Inferior parietal cortex (tissue), 1 donor: ENCODE measurements around the gene TBXAS1.

Source experiments
- DNase-seq: peaks from one replicate; pipeline ENCODE4 v3.0.0-alpha.2; 2016; ENCODE audit errors: extremely low spot score

TBXAS1 gene

DNA sequence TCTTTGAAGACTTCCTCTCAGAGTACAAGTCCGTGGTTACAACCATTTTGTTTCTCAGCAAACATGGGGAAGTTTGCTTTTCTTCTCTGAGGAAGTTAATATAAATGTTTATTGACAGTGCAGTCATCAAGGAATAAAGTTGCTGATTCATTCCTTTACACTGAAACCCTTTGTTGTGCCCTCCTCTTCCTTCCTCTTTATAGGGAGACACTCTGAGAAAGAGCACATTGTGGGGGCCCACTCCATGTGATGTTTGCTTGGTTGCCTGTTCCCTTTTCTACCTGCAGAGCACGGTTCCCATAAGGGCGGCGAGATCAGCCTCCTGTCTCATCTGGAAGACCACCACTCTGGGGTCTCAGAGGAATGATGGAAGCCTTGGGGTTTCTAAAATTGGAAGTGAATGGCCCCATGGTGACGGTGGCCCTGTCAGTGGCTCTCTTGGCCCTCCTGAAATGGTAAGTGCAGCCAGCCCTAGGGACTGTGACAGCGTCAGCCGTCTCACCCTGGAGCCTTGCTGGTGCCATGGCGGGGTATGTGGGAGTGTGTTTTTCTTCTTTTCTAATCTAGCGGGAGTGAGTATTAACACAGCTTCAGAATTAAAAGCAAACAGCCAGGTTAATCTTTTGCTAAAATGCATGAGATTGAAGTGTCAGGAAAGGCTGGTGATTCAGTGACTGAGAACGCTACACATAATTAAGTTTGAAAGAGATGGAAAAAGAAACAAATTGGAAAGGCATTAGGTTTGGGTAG is at the start of gene TBXAS1:
Gene TBXAS1, plus strand, starts transcription at position 240 of the 750 bp plus-strand sequence. Its CDS starts 127 bp downstream, at position 367.
- DNase-seq = peak; percentile 16

DNA sequence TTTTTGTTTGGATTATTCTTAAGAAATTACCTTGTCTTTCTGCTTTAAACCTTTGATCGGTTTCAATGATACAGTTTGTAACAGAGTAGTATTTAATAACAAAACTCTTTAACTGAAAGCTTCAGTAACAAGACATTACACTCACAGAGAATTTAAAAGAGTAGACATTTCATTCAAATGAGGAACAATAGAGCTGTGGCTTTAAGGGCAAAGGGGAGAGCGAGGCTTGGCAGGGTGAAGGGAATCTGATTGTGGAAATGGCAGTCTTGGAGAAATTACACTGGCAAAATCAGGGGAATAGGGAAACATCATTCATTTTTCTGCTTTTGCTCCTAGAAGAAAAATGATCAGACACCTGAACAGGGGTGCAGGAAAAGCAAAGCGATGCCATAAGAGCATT is 46.1 kb upstream of the TBXAS1 start:
- DNase-seq = no peak

DNA sequence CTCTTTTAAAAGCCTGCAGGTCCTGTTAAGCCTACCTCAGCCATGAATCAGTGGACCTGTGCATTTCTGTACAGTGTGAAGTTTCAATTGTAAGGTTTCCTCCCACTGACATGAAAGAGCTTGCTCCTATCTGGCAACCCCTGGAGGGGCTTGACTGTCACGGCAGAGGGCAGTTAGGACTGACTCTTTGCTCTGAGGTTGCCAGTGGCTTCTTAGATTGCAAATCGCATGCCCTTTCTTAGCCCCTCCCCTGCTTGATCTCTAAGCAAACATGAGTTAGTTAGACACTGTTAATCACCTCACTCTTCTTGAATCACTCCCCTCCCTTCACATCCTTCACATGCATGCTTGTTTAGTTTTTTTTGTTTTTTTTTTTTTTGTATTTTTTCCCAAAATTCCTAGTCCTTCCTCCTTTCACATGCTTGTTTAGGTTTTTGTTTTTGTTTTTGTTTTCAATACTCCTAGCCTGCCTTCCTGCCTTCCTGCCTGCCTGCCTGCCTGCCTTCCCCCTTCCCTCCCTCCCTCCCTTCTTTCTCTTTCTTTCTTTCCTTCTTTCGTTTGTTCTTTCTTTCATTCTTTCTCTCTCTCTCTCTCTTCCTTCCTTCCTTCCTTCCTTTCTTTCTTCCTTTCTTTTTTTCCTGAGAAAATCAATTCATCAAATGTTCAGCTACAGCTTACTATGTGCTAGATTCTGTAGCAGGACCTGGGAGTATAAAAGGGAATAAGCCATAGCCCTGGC is 45.2 kb upstream of the TBXAS1 start:
- no peak for DNase-seq

DNA sequence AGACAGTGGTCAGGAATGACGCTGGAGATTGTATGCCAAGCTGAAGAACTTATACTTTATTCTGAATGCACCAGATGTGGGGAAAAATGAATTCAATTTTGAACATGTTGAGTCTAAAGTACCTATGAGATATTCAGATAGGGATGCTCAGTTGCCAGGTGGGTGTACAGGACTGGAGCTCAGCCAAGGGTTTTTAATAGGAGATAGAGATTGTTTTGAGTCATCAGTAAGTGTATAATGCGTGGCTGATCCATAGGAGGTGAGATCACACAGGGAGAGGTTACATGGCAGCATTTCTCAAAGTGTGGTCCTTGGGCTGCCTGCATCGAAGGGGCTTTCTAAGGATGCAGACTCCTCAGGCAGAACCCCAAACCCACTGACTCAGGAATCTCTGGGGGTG is 44.4 kb upstream of the TBXAS1 start:
- DNase-seq = no peak

DNA sequence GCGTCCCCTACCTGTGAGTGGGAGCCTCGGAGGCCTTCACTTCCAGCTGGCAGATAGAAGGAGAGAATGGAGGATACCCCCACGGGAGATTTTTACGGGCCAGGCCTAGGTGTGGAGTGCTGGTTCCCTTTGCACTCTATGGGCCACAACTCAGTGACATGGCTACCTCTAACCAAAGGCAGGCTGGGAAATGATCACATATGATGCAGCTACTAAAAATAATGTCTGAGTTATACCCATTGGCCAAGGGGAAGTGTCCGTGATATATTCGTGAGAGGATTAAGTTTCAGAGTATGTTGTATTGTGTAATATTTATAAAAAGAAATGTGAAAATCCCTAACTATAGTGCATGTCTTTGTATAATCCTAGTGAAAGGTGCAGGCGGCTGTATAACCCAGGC is 37.7 kb upstream of the TBXAS1 start:
- DNase-seq = no peak

DNA sequence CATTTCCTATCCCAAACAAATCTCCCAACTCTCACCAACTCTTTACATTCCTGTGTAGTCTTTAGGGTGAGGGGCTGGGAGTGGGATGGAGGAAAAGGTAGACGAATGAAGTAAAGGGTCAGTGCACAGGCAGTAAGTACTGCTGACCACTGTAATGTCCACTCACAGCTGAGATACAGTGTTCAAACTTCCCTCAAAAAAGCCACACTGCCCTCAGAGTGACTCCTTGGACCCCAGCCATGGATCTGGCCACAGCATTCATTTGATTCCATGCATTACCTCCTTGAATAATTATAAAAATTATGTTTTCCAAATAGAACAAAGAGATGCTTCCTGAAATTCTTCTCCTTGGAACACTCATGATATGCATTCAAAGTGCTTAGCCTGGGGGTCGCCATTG is 31.5 kb upstream of the TBXAS1 start:
- no peak for DNase-seq

DNA sequence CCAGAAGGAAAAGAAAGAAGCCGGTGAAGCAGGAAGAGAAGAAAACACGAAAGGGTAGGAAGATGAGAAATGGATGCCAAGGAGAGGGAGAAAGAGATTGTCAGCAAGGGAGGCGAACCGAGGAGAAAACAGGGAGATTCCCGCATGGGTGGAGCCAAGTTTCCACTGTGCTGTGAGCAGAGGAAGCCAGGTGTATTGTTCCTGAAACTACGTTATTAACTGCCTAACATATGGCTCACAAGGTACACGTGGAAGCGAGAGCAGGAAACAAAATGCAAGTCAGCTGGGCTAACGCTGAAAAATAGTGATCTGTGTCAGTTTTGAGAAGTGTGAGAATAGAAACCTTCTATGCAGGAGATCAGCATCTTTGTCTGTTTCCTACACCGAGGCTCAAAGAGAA is 30.8 kb upstream of the TBXAS1 start:
- DNase-seq = no peak

DNA sequence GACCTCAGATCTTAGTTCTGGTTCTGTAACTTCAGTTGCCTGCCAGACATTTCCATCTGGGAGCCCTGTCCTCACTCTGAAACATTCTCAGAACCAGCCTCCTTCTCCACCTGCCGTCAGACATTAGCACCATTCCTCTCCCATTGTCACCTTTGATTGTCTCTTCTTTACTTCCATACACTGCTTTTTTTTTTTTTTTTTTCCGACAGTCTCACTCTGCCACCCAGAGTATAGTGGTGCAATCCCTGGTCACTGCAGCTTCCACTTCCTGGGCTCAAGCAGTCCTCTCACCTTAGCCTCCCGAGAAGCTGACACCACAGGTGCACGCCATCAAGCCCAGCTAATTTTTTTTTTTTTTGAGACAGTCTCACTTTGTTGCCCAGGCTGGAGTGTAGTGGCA is 30.2 kb upstream of the TBXAS1 start:
- no peak for DNase-seq

DNA sequence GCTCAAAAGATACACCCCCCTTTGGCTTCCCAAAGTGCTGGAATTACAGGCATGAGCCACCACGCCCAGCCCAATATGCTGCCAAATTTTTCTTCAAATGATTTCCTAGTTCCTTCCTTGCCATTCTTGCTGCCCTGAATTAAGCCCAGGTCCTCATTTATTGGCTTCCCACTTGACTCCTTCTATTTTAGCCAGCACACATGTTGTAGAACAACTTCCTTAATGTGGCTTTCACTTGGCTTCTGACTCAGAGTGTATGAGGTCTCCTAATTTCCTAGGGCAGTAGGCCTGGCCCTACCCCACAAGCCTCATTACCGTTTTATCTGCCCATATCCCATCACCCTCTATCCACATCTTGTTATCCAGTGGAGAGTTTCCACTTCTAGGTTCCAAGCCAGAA is 29.5 kb upstream of the TBXAS1 start:
- DNase-seq = no peak

DNA sequence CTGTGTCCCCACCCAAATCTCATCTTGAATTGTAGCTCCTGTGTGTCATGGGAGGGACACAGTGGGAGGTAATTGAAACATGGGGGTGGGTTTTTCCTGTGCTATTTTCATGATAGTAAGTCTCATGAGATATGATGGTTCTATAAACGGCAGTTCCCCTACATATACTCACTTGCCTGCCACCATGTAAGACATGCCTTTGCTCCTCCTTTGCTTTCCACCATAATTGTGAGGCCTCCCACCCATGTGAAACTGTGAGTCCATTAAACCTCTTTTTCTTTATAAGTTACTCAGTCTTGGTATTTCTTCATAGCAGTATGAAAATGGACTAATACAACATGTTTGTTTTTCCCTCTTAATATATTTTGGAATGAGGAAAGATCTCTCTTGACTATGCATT is 24.5 kb upstream of the TBXAS1 start:
- DNase-seq = no peak

DNA sequence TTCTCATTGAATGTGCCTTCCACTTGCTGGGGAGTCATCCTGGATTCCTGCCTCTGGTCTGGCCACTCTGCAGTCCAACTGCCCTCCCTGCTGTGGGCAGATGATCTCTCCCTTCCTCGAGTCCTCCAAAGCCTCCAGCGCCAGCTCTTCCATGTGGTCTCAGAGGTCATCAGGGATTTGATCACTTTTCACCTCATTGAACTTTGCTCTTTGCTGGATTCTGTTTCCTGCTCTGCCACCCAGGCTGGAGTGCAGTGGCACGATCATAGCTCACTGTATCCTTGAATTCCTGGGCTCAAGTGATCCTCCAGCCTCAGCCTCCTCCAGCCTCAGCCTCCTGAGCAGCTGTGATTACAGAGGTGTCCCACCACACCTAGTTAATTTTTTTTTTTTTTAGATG is 22.1 kb upstream of the TBXAS1 start:
- DNase-seq = no peak

DNA sequence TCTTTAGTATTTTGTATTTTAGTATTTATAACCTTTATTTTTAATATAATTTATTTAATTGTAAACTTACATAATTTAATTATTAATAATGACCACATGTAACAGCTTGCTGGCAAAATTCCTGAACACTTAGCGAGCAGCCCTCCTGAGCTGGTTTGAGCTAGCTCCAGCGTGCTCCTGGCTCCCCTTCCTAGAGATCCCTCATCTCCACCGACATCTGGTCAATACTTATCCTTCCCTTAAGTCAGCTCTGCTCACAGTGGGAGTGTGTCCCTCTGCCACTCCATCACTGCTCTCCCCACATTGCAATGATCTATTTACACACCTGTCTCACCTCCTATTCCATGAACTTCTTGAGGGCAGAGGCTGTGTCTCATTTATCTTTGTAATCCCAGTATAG is 20.6 kb upstream of the TBXAS1 start:
- no peak for DNase-seq

DNA sequence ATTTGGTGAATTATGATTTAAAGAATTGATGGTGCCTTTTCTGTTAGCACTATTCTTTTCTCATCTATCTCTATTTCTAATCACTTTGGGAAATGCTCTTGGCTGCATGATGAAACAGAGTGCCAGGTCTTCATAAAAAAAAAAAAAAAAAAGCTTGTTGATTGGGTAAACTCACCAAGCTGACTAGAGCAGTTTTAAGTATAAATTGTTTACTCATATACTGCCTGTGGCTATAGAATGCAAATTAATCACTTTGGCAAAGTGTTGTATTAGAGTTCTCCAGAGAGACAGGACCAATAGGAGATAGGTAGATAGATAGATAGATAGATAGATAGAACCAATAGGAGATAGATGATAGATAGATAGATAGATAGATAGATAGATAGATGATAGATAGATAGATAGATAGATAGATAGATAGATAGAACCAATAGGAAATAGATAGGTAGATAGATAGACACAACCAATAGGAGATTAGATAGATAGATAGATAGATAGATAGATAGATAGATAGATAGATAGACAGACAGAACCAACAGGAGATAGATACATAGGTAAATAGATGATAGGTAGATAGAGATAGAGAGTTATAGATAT is 20.1 kb upstream of the TBXAS1 start:
- no peak for DNase-seq

DNA sequence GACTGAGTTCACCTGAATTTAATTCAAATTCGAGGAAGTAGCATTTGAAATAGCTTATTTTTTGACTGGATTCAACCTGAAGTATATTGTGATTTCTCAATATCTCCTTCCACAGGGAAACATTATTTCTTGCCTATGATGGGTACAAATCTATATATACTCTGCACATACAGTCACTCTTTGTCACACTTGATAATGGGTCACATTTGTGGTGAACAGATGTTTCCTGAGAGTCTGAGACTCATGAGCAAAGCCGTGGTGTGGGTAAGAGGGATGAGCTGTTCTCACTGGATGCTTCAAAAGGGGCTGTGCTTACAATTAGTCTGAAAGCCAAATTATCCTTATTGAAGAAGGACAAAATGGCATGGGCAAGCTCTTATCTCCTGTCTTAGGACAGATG is 18.0 kb upstream of the TBXAS1 start:
- DNase-seq = no peak

DNA sequence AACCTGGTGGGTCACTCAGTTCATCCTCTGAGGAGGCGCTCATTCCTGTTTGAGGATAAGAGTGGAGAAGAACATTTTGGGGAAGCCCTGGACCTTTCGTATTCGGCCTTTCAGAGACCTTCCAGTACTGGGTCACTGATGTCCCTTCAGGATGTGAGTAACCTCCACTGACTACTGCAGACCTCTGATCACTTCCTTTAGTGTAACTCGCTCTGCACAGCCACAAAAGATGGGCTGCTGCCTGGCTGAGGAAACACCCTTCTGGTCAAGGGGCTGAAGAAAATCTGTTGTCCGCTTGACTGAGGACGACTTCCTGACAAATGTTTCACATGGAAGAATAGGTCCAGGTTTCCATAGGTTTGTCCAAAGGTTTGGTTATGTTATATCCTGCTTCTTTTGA is 15.9 kb upstream of the TBXAS1 start:
- DNase-seq = no peak

DNA sequence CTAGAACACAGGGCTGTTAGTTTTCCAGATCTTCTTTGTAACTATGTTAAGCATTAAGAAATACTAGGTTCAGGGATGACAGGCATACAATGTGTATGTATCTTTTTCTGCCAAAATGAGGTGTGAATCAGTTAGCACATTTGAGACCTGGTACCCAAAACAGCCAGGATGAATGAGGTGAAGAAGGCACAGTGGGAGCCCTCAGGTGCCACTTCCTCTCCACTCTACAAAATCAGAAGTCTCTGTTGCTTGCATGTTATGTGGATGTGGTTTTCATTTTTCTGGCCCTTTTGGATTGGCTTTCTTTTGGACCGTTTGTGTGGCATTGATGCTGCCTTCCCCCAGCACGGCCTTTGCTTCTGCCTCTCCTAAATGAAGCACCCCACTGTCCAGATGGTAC is 15.4 kb upstream of the TBXAS1 start:
- no peak for DNase-seq

DNA sequence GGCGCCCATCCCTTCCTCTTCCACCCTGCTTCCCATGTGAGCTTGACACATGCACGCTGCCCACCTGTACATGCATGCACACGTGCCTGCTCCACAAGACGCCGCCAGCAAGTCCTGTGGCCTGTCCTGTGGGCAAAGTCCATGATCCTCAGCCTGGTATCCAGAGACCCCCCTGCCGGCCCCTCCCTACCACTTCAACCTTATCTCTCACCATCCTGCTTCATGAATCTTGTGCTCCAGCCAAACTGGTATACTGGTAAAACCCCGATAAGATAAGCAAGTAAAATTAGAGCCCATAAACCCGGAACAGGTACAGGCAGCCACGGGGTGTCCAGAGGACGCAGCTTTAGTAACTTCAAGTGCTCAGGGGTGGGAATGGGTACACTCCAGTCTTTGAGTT is 11.8 kb upstream of the TBXAS1 start:
- no peak for DNase-seq

DNA sequence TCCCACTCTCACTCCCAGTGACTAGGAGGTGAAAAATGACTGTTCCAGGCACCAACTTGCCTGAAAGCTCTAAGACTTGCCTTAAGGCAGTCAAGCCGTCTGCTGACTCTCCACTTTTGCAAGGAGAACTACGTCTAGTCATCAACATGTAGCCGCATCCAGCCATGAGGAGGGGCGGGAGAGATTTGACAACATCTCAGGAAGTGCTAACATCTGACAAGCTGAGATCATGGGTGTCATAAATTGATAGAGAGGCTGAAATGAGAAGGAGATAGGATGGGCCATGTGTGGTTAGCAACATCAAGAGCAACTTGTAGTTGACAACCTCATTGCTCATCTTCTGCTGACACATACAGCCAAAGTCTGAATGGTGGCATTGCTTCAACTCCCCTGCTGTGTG is 9.0 kb upstream of the TBXAS1 start:
- DNase-seq = no peak

DNA sequence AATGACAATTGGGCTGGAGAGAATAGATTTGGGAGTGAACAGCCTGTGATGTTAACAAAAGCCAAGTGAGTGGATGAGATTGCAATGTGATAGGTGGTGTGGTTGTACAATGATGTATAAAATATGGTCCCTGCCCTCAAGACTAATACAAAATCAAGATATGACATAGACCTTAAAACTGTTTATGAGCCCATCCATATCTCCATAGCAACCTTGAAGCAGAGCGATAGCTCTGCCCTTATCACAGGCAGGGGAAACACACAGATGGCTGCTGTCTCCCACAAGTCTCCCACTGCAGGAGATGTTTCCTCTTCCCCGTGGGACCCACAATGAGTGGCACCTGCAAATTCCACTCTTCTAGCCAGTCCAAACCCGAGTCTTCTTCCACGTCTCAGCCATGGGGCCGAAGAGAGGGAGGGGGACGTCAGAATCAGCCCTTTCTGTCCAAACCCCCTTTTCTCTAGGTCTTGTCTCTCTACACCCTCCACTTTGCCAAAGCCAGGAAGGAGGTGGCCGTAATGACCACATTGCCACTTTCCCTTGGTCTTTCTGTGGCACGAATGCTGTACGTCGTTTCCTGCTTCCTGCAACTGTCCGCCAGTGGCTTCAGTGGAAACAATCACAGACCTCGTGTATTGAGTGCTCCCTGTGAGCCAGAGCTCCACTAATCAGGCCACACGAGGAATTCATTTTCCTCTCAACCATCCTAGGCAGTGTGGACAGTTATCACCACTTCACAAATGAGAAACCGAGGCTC is 7.5 kb upstream of the TBXAS1 start:
- no peak for DNase-seq

DNA sequence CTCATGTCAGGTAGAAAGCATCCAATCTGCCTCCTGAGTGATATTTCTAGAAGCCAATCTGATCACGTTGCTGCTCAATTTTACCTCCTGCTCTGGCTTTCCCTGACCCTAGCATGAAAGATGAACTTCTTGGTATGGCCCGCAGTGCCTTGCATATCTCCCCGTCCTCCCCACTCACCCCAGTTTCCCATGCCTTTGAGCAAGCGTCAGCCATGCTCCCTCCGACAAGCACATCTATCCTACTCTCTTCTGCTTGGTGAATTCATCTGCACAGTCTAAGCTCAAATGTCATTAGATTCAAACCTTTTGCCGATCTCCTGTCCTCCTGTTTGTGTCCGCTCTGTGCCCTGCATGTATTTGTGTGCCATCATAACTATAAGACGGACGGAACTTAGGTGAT is 6.2 kb upstream of the TBXAS1 start:
- no peak for DNase-seq

DNA sequence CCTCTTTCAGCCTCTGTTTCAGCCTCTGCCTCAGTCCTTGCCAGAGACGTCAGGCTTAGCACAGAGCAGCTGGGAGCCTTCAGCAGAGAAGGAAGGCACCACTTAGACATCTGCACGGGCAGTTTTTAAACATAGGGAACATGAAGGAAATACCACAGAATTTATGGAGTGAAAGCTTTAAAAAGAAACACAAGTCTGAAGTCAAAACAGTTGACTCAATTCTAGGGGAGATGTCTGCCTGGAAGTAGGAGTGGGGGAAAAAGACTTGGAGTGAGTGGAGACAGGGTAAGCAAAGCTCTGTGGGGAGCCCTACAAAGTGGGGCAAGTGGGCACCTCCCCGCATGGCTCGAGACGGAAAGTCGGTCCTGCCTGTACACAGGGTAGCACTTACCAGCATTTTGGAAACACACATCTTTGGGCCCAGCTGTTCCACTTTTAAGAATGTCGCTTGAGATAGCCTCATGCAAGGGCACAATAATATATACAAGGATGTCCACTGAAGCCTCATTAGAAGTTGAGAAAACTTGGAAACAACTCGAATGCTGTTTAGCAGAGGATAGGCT is 5.0 kb upstream of the TBXAS1 start:
- DNase-seq = no peak

DNA sequence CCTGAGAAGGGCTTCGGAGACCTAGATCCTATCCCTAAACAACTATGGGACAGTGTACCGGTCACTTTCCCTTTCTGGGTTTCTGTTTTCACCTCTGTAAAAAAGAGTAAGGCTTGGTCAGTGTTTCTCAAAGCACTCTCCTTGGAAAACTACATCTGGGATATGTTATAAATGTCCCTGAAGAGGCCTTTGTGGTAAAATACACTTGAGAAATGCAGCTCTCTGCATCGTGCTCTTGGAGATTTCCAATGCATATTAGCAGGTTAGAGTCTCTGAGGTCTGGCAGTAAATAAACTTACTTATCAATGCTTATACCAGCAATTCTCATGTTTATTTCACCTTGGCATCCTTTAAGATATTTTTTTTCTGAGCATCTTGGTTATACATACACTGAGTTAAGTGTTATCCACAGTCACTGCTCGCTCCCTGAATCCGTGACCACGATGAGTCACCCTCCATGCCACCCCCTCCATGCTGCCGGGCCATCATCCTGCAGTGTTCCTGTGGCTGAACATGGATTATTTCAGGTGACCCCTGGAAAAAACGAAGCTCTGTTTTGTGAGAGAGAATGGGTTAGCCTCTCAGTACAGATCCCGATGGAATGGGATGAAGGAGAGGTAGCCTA is 3.3 kb upstream of the TBXAS1 start:
- DNase-seq = no peak
